NCI-H2029 (cell line): ENCODE data around the gene CRIM1.

Experiments used
- DNase-seq: peaks from one replicate; lab custom pipeline; 2025; lab: John Stamatoyannopoulos, UW

Gene CRIM1

DNA sequence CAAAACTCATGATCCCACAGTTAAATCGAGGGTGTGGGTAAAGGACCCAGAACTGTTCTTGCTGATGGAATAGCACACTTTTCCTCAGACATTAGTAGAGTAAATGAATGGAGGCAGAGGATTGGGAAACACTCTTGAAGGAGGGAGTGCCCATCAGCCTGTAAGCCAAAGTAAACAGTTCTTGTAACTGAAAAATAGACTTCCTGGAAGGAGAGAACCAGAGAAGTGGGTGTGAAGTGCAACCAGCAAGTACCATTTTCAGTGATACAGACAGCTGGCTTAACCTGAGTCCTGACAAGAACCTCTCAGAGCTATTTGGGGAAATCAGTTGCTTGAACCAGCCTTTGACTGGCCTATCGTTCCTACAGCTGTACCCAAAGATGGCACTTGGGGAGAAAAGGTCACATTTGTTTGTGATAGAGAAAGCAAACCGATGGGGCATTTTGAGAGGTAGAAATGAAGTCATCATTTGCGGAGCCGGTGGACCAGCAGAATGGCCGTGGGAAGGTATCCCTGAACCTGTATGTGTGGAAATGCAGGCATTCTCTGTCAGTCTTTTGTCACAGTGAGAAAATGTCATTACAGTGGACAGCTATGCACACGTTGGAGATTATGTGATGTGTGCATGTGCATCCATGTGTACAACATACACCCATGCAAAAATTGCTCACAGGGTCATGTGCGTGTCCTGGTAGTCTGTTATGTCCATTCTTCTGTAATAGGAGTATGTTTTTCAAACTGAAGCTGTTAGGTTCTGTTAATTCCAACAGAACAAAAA lies 17.8 kb downstream of the CRIM1 start:
- peak; percentile 90 for DNase-seq

DNA sequence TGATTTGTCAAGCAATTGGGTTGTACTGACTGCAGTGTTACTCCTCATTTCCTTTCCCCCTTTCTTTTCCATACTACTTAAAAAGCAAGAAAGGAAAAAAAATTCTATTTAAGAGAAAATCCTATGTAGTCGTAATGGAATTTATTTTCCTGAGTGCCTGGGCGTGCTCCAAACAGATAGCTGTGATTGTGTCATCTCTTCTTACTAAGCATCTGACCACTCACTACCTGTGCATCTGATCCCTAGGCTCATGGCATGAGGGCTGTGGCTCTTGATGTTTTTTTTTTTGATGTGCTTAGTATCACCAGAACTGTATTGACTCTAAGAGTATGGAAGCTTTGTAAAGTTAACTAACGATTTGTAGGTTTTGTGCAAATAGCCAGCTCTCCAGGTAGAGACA lies 19.0 kb downstream of the CRIM1 start:
- no peak for DNase-seq

DNA sequence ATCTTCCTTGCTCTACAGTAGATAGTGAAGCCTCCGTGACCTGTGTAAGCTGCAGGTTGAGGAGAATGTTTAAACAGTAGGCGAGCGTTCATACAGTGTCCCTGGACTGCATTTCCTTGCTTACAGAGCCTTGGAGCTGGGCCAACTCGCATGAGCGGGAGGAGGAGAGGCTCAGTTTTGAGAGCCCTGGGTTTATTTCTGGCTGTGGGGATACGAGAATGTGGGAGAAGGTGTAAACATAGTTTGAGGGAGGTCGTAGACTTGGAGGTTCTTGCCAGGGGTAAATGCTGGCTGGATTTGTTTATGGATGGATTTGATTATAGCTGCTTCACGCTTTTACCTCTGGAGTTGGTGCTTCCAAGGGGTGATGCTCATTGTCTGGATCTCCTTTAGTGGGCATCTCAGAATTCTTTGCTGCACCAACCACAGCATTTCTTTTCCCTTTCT lies 20.8 kb downstream of the CRIM1 start:
- peak; percentile 71 for DNase-seq

GRCh38 chr2:36376992-36377738 lies 21.6 kb downstream of the CRIM1 start:
- no peak for DNase-seq

DNA sequence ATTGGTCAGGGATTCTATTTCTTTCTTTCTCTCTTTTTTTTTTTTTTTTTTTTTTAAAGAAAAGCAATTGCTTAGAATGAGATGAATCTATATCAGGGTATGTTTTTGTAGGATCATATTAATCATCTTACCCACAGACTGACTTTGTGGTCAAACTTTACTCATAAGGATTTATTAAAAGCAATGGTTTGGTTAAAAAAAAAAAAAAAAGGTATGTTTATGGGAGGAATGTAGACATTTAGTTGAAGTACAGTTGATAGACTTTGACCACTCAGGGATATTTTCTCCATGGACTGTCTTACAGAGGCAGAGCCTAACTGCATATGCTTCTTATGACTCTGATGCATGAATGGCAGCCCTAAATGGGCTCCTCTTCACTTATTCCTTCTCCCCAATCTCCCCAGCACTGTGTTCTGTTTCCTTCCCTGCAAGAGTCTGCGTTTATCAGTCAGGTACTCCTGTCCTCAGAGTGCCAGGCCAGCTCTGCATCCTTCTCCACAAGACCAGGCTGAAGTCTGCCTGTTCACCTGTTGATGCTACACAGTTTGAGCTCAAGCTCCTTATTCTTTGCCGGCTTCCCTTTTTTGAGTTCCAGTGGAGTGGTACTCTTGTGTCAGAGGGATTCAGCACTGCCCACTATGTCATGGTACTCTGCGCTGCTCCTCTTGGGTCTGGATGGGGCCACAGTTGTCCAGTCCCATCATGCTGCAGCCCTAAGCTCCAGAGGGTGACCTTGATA lies 24.3 kb downstream of the CRIM1 start:
- no peak for DNase-seq

DNA sequence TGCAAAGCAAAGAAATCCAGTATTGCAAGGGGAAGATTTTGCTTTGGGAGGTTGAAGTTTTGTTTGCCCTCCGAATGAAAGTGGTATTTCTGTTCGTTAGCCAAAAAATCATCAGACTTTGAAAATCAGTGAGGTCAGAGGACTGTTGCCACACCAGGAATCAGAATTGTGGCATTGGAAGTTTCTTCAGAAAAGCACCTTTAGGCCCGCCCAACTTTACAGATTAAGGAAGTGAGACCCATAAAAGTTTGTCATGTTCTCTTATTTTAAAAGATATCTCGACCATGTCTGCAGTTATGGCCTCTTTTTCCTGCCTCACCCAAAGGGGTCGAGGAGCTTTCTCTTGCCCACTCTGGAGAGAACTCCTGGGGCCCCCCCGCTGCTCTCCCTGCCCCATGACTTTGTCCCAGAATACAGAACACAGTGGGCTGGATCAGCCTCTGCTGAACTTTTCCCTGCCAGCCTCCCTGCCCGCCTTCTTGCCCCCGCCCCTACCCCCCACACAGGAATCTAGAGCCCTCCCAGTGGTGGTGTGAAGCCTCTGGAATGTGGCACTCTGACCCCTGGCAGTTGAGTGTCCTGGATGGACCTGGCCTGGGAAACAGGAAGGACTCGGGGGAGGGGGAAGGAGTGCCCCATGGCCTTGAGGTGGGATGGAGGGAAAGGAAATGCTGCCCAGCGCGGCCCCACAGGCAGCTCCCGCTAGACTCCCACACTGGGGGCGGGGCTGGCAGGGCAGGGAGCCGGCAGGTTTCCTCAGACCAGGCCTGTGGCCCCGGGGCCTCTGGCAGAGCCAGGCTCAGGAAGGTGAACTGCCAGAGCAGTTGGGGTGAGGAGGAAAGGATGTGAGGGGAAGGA lies 25.3 kb downstream of the CRIM1 start:
- DNase-seq, result no peak

DNA sequence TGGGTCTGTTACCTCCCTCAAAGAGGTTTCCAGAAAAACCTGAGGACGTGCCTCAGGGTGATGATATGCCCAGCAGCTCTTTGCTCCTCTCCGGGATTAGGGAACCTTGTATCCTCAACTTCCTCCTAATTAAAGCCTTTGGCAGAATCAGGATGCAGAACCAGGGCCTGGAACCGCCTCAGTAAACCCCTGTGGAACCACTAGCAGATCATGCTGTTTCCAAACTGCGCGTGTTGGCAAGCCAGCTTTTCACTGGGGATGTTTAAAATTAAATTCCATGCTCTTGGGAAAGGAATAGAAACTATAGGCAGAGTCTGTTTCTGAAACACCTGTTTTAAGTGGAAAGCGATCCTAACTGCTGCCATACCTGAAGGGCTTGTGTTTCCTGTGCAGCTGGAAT lies 26.4 kb downstream of the CRIM1 start:
- no peak for DNase-seq

DNA sequence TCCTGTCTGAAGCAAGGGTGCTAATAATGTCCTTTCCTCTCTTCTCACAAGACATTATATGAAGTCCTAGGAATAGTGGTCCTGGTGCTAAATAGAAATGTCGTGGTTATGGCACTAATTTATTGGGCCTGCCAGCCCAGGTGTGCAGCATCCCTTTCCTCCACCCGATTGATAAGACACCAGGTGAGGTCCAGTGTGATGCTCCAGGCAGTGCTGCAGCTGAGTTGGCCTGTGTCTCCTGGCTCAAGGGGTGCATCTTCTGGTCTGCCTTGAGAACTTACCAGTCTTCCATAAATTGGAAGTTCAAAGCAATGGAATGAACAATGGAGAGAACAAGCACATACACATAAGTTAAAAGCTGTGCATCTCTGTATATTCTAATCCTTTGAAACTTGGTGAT lies 26.9 kb downstream of the CRIM1 start:
- DNase-seq, result no peak

DNA sequence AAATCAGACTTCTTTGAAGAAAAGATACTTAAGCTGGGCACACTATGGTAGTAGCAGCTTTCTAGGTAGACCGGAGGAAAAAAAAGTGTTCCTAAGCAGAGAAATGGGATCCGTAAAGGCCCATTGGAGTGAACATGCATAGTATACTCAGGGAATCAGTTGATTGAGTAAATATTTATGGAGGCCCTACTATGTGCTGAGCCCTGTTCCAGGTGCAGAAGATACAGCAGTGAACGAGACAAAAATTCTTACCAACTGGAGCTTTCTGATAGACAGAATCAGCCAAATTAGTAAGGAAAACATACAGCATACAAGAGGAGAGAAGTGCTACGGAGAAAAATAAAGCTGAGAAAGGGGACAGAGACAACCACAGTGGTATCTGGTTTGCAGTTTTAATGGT lies 28.1 kb downstream of the CRIM1 start:
- DNase-seq, result no peak

- no peak for DNase-seq
Observed at GRCh38 chr2:36384454-36384853, 28.9 kb downstream of the CRIM1 start.

DNA sequence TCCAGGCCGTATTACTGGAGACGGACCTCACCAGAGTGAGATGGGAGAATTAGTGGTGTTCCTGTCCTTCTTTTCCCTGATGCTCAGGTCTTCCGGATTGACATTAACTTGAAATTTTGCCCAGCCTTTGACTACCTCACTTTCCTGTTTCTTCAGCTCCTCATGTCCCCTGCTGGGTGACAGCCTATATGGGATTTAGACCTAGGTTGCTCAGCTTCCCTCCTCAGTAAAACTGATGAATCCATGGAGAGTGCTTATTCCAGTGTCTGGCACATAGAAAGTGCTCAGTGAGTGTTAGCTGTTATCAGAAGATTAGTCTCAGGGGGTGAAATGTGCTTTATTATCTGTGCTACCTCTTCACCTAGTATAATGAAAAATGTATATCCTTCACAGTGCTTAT lies 30.0 kb downstream of the CRIM1 start:
- no peak for DNase-seq

DNA sequence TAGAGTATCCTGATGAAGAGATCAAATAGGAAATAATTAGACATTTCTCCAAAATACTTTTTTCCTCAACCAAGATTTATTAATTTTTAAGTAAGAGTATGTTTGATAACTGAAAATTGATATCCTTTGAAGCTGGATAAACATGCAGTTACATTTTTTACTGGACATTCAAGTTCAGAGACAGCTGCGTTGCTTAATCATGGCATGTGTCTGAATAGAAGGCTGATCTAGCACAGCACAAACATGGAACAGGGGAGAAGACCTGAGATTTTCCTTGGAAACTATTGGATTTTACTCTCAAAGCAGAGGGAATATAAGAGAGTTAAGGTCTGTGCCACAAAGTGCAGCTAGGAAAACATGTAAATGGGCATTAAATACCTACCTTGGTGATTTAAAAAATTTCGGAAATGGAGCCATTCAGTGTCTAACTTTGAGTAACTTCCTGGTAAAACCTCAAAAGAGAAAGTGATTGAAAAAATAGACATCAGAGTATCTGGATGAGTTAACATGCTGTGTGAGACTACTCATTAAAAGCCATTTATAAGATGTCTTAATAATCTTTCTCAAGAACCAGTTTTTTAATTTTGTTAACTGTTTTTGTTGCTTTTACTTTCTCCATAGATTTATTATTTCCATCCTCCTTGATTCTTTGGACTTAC lies 31.8 kb downstream of the CRIM1 start:
- DNase-seq, result no peak

- DNase-seq, result no peak
Observed at GRCh38 chr2:36388472-36388871, 32.9 kb downstream of the CRIM1 start.

DNA sequence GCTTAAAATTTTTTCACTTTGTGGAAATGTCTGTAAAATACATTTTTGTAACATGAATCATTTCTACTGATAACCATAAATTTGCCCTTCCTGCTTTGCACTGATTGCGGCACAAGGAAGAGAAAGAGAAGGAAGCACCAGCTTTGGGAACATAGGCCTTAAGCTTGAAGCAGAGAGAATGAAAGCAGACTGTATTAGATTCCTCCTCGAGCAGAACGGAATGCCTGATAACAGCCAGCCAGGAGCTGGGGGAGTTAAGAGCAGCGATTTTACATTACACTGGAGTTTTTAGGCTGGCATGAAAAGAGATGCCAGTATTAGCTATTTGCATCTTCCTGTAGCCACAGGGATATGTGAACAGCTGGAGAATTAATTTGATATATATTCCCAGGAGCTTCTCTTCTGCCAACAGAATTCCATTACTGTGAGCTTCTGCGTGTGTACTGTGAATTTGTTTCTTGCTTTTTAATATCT lies 33.5 kb downstream of the CRIM1 start:
- no peak for DNase-seq

DNA sequence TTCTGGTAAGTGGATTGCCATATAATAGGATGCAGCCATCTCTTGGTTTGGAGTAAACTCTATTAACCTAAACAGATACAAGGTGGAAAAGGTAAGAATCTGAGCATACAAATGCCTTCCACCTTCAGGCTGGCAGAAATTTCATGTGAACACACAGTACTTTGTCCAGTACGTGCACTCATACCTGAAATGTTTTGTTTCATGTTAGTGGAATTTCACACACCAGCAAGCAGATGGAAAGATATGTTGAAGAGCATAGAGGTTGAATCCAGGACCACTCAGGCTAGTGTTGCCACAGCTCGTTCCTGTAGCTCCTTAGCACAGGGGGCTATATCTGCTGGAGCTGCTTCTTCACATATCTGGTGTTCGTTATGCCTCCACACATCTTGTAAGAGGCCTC lies 34.0 kb downstream of the CRIM1 start:
- no peak for DNase-seq

GRCh38 chr2:36392571-36393255 lies 37.1 kb downstream of the CRIM1 start:
- DNase-seq, result no peak

- DNase-seq, result no peak
Observed at GRCh38 chr2:36393738-36394256, 38.2 kb downstream of the CRIM1 start.

DNA sequence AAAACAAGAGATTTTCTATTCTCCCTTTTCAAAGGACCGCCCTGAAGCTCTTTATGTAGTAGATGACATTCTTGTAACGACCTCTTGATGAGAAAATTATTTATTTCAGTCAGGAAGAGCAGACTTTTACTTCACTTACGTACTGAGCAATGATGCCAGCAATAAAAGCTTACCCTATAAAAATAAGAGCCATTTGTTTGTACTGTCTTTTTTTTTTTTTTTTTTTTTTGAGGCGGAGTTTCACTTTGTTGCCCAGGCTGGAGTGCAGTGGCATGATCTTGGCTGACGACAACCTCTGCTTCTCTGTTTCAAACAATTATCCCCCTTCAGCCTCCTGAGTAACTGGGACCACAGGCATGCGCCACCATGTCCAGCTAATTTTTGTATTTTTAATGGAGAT lies 39.2 kb downstream of the CRIM1 start:
- DNase-seq, result no peak

- no peak for DNase-seq
Observed at GRCh38 chr2:36395866-36396265, 40.3 kb downstream of the CRIM1 start.

- no peak for DNase-seq
Observed at GRCh38 chr2:36396878-36397539, 41.4 kb downstream of the CRIM1 start.
